ENCODE measurements around the gene FAIM2. TPM values are rescaled to one million over a fixed set of nuclear protein-coding genes. Genes with fewer than 3 reads are reported as not detected.

FAIM2 gene
- total and polyA plus RNA-seq, 10 of the 15 experiments (the other 5 are each of a cell fraction or from before 2014, with no cell fraction given): not detected

DNA sequence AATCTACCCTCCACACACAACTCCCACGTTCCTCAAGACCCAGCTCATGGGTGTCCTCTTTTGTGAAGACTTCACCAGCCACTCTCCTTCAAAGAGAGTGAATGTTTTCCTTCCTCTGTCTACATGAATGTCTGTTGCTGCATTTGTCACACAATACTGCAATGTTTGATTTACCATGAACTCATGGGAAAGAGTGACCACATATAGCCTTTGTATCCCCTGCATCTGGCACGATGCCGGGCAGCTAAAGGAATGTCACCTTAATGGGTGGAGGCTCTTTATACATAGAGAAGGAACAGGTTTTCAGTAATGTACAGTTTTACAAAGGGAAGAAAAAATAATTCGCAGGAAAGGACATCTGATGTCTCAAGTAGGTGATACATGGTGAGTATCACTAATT lies 48.7 kb downstream of the FAIM2 start (continued):
- TF ChIP-seq, protein P1, sequence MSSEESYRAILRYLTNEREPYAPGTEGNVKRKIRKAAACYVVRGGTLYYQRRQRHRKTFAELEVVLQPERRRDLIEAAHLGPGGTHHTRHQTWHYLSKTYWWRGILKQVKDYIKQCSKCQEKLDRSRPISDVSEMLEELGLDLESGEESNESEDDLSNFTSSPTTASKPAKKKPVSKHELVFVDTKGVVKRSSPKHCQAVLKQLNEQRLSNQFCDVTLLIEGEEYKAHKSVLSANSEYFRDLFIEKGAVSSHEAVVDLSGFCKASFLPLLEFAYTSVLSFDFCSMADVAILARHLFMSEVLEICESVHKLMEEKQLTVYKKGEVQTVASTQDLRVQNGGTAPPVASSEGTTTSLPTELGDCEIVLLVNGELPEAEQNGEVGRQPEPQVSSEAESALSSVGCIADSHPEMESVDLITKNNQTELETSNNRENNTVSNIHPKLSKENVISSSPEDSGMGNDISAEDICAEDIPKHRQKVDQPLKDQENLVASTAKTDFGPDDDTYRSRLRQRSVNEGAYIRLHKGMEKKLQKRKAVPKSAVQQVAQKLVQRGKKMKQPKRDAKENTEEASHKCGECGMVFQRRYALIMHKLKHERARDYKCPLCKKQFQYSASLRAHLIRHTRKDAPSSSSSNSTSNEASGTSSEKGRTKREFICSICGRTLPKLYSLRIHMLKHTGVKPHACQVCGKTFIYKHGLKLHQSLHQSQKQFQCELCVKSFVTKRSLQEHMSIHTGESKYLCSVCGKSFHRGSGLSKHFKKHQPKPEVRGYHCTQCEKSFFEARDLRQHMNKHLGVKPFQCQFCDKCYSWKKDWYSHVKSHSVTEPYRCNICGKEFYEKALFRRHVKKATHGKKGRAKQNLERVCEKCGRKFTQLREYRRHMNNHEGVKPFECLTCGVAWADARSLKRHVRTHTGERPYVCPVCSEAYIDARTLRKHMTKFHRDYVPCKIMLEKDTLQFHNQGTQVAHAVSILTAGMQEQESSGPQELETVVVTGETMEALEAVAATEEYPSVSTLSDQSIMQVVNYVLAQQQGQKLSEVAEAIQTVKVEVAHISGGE (CRISPR knock-in tag; IDR thresholded peaks at IDR 0.05): no peak
- TF ChIP-seq, protein P2, sequence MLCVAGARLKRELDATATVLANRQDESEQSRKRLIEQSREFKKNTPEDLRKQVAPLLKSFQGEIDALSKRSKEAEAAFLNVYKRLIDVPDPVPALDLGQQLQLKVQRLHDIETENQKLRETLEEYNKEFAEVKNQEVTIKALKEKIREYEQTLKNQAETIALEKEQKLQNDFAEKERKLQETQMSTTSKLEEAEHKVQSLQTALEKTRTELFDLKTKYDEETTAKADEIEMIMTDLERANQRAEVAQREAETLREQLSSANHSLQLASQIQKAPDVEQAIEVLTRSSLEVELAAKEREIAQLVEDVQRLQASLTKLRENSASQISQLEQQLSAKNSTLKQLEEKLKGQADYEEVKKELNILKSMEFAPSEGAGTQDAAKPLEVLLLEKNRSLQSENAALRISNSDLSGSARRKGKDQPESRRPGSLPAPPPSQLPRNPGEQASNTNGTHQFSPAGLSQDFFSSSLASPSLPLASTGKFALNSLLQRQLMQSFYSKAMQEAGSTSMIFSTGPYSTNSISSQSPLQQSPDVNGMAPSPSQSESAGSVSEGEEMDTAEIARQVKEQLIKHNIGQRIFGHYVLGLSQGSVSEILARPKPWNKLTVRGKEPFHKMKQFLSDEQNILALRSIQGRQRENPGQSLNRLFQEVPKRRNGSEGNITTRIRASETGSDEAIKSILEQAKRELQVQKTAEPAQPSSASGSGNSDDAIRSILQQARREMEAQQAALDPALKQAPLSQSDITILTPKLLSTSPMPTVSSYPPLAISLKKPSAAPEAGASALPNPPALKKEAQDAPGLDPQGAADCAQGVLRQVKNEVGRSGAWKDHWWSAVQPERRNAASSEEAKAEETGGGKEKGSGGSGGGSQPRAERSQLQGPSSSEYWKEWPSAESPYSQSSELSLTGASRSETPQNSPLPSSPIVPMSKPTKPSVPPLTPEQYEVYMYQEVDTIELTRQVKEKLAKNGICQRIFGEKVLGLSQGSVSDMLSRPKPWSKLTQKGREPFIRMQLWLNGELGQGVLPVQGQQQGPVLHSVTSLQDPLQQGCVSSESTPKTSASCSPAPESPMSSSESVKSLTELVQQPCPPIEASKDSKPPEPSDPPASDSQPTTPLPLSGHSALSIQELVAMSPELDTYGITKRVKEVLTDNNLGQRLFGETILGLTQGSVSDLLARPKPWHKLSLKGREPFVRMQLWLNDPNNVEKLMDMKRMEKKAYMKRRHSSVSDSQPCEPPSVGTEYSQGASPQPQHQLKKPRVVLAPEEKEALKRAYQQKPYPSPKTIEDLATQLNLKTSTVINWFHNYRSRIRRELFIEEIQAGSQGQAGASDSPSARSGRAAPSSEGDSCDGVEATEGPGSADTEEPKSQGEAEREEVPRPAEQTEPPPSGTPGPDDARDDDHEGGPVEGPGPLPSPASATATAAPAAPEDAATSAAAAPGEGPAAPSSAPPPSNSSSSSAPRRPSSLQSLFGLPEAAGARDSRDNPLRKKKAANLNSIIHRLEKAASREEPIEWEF (IDR thresholded peaks at IDR 0.05; ENCODE audit: insufficient replicate concordance, low read depth, low read length): no peak
- TF ChIP-seq ZZZ3 (IDR thresholded peaks at IDR 0.05; ENCODE audit: control insufficient read depth, insufficient read length, low read depth): no peak
- no peak for TF ChIP-seq SMC3 (IDR thresholded peaks at IDR 0.05; ENCODE audit: borderline replicate concordance, low read length)
- TF ChIP-seq HCFC1 (IDR thresholded peaks at IDR 0.05; ENCODE audit: low read length): no peak
- no peak for TF ChIP-seq MEF2B (IDR thresholded peaks at IDR 0.05; ENCODE audit: partially characterized antibody, poor library complexity, severe bottlenecking)
- TF ChIP-seq SUPT20H (IDR thresholded peaks at IDR 0.05; ENCODE audit: borderline replicate concordance, control insufficient read depth, low read depth, low read length): no peak
- no peak for TF ChIP-seq CBX5 (IDR thresholded peaks at IDR 0.05; ENCODE audit: low read depth)
- no peak for TF ChIP-seq EGR1 (IDR thresholded peaks at IDR 0.05; ENCODE audit: borderline replicate concordance in 1 of 2, low read depth in 2 of 2, low read length in 2 of 2)
- TF ChIP-seq RCOR1 (conservative IDR thresholded peaks at IDR 0.05; ENCODE audit: low read depth, low read length): no peak

Data from GM12878 (cell line).